IMR-90 (cell line): ENCODE results near the gene TMCO5A. TPM values are rescaled to one million over a fixed set of nuclear protein-coding genes. Genes with fewer than 3 reads are reported as not detected.

Experiments used
- ATAC-seq: fragments of 200-7000 bp; cut with Tn5 transposase; 2 replicates; pipeline ENCODE4 v1.9.1; 2020; ENCODE audit warnings: low read depth, mild to moderate bottlenecking, moderate library complexity
- BruUV-seq: library from RNA; stranded (reverse); fragments of 400-500 nt; replicated peaks from 2 replicates; lab custom pipeline; 2021; lab: Mats Ljungman, UMichigan
- CTCF ChIA-PET: fragments of 300-600 bp; formaldehyde crosslinking; extraction: SDS; loops from one replicate; lab custom pipeline; 2021; ENCODE audit warnings: antibody characterized with exemption; lab: Yijun Ruan, JAX
- POLR2A ChIA-PET: fragments of 300-600 bp; sonication (Branson Sonifier 250); formaldehyde crosslinking; loops from one replicate; lab custom pipeline; 2022; ENCODE audit warnings: antibody characterized with exemption; ENCODE audit not compliant: unreplicated experiment; lab: Charles Lee
- DNase-seq: peaks from one replicate; pipeline ENCODE4 v3.0.0; 2013
- H2AFZ ChIP-seq: replicated peaks from 2 replicates; pipeline ENCODE3; 2013; ENCODE audit warnings: low read length, mild to moderate bottlenecking; ENCODE audit not compliant: poor library complexity
- H2AK5ac ChIP-seq: 2 replicates; pipeline ENCODE4 v1.6.1; 2013; ENCODE audit warnings: low read depth, low read length, inconsistent platforms
- H2AK9ac ChIP-seq: replicated peaks from 2 replicates; pipeline ENCODE3; 2013; ENCODE audit warnings: mild to moderate bottlenecking, low read depth, low read length, moderate library complexity; ENCODE audit not compliant: poor library complexity
- H2BK120ac ChIP-seq: 2 replicates; pipeline ENCODE4 v1.6.1; 2013; ENCODE audit warnings: low read depth, low read length, inconsistent platforms
- H2BK15ac ChIP-seq: 3 replicates; pipeline ENCODE4 v1.6.1; 2013; ENCODE audit warnings: low read depth, low read length, inconsistent platforms
- H2BK20ac ChIP-seq: 2 replicates; pipeline ENCODE4 v1.6.1; 2013; ENCODE audit warnings: low read depth, mild to moderate bottlenecking, inconsistent platforms, low read length, moderate library complexity
- H2BK5ac ChIP-seq: 2 replicates; pipeline ENCODE4 v1.6.1; 2013; ENCODE audit warnings: mild to moderate bottlenecking, low read depth, low read length, inconsistent platforms; ENCODE audit not compliant: poor library complexity, severe bottlenecking
- H3K14ac ChIP-seq: replicated peaks from 2 replicates; pipeline ENCODE4 v1.6.1; 2013; ENCODE audit warnings: low read depth, low read length, inconsistent platforms
- H3K18ac ChIP-seq: 2 replicates; pipeline ENCODE4 v1.6.1; 2013; ENCODE audit warnings: low read depth, low read length, control low read depth
- H3K23ac ChIP-seq: 2 replicates; pipeline ENCODE4 v1.6.1; 2013; ENCODE audit warnings: low read depth, low read length, inconsistent platforms
- H3K27ac ChIP-seq: 2 replicates; pipeline ENCODE4 v1.5.1; 2013; ENCODE audit warnings: mild to moderate bottlenecking, control low read depth, low read length; ENCODE audit not compliant: insufficient read depth
- H3K27me3 ChIP-seq: 2 replicates; pipeline ENCODE4 v1.6.1; 2013; ENCODE audit warnings: low read length; ENCODE audit not compliant: control insufficient read depth, insufficient read depth
- H3K36me3 ChIP-seq: 2 replicates; pipeline ENCODE4 v1.6.1; 2013; ENCODE audit warnings: low read length, mixed read lengths; ENCODE audit not compliant: control insufficient read depth, insufficient read depth
- H3K4ac ChIP-seq: 2 replicates; pipeline ENCODE4 v1.6.1; 2013; ENCODE audit warnings: low read depth, low read length, inconsistent platforms
- H3K4me1 ChIP-seq: 2 replicates; pipeline ENCODE4 v1.6.1; 2013; ENCODE audit warnings: low read length, mixed read lengths; ENCODE audit not compliant: control insufficient read depth, insufficient read depth
- H3K4me2 ChIP-seq: 2 replicates; pipeline ENCODE4 v1.6.1; 2013; ENCODE audit warnings: low read depth, mild to moderate bottlenecking, control low read depth, low read length, moderate library complexity
- H3K4me3 ChIP-seq: 2 replicates; pipeline ENCODE4 v1.5.1; 2013; ENCODE audit warnings: low read depth, mild to moderate bottlenecking, control low read depth, low read length, moderate library complexity; ENCODE audit not compliant: insufficient read depth
- H3K56ac ChIP-seq: 2 replicates; pipeline ENCODE4 v1.6.1; 2013; ENCODE audit warnings: low read length, inconsistent platforms; ENCODE audit not compliant: insufficient read depth; ENCODE audit errors: extremely low read depth
- H3K79me1 ChIP-seq, 2 experiments: 2 replicates each; pipeline ENCODE4 v1.6.1; 2013; ENCODE audit warnings: low read length in 2 of 2, inconsistent platforms in 1 of 2, low read depth in 1 of 2
- H3K9ac ChIP-seq: 2 replicates; pipeline ENCODE4 v1.6.1; 2013; ENCODE audit warnings: low read depth, low read length, control low read depth
- H3K9me1 ChIP-seq: 2 replicates; pipeline ENCODE4 v1.6.1; 2013; ENCODE audit warnings: low read length, inconsistent platforms; ENCODE audit not compliant: insufficient read depth
- H3K9me3 ChIP-seq: 2 replicates; pipeline ENCODE4 v1.6.1; 2013; ENCODE audit warnings: low read length; ENCODE audit not compliant: control insufficient read depth, insufficient read depth
- H4K20me1 ChIP-seq: 2 replicates; pipeline ENCODE4 v1.6.1; 2013; ENCODE audit warnings: low read length, inconsistent platforms; ENCODE audit not compliant: insufficient read depth
- H4K5ac ChIP-seq: 2 replicates; pipeline ENCODE4 v1.6.1; 2013; ENCODE audit warnings: mild to moderate bottlenecking, low read depth, low read length, control low read depth
- H4K8ac ChIP-seq, 2 experiments: 2 replicates each; pipeline ENCODE4 v1.6.1; 2013; ENCODE audit warnings: low read depth in 2 of 2, low read length in 2 of 2, control low read depth in 1 of 2, inconsistent platforms in 1 of 2
- H4K91ac ChIP-seq: 2 replicates; pipeline ENCODE4 v1.6.1; 2013; ENCODE audit warnings: low read depth, low read length, inconsistent platforms; ENCODE audit not compliant: insufficient read depth
- BHLHE40 ChIP-seq: fragments of 150-350 bp; IDR thresholded peaks from 2 replicates; pipeline ENCODE4 v1.6.1; 2016; ENCODE audit warnings: mild to moderate bottlenecking, low read depth, low read length
- CEBPB ChIP-seq: IDR thresholded peaks from 2 replicates; pipeline ENCODE4 v1.6.1; 2012; ENCODE audit warnings: low read depth, low read length, improper control_type of control experiment
- CHD1 ChIP-seq: IDR thresholded peaks from 2 replicates; pipeline ENCODE4 v1.6.1; 2012; ENCODE audit warnings: low read depth, low read length, improper control_type of control experiment
- CTCF ChIP-seq: conservative IDR thresholded peaks from 2 replicates; pipeline ENCODE4 v1.5.1; 2012; ENCODE audit warnings: mild to moderate bottlenecking, low read depth, low read length, improper control_type of control experiment
- FOS ChIP-seq: fragments of 150-350 bp; IDR thresholded peaks from 2 replicates; pipeline ENCODE4 v1.6.1; 2016; ENCODE audit warnings: low read depth, low read length
- MAFK ChIP-seq: IDR thresholded peaks from 2 replicates; pipeline ENCODE4 v1.6.1; 2012; ENCODE audit warnings: low read depth, low read length, improper control_type of control experiment
- MAZ ChIP-seq: IDR thresholded peaks from 2 replicates; pipeline ENCODE4 v1.6.1; 2012; ENCODE audit warnings: low read depth, mild to moderate bottlenecking, low read length, improper control_type of control experiment, moderate library complexity, borderline replicate concordance
- MXI1 ChIP-seq: IDR thresholded peaks from 2 replicates; pipeline ENCODE4 v1.6.1; 2012; ENCODE audit warnings: low read depth, mild to moderate bottlenecking, low read length, moderate library complexity, borderline replicate concordance
- NFE2L2 ChIP-seq: fragments of 150-350 bp; IDR thresholded peaks from 2 replicates; pipeline ENCODE4 v1.6.1; 2016; ENCODE audit warnings: low read depth, mild to moderate bottlenecking, low read length
- POLR2A ChIP-seq: IDR thresholded peaks from 2 replicates; pipeline ENCODE4 v1.6.1; 2012; ENCODE audit warnings: mild to moderate bottlenecking, low read depth, low read length
- RAD21 ChIP-seq: IDR thresholded peaks from 2 replicates; pipeline ENCODE4 v1.6.1; 2012; ENCODE audit warnings: low read length, improper control_type of control experiment
- RCOR1 ChIP-seq: IDR thresholded peaks from 2 replicates; pipeline ENCODE4 v1.6.1; 2012; ENCODE audit warnings: mild to moderate bottlenecking, low read length, improper control_type of control experiment; ENCODE audit not compliant: insufficient replicate concordance
- RFX5 ChIP-seq: IDR thresholded peaks from 2 replicates; pipeline ENCODE4 v1.8.0; 2012; ENCODE audit warnings: low read depth, mild to moderate bottlenecking, low read length, moderate library complexity
- SMC3 ChIP-seq: fragments of 150-350 bp; IDR thresholded peaks from 2 replicates; pipeline ENCODE4 v1.6.1; 2016; ENCODE audit warnings: low read depth, mild to moderate bottlenecking, antibody characterized with exemption, low read length, moderate library complexity
- USF2 ChIP-seq: fragments of 150-350 bp; IDR thresholded peaks from 2 replicates; pipeline ENCODE4 v1.6.1; 2017; ENCODE audit warnings: mild to moderate bottlenecking, antibody characterized with exemption, low read length, low read depth
- WGBS, 2 experiments: methylation state at CpG; one replicate each; pipeline versions ENCODE4 v1.1.5 to v1.1.7; 2013; ENCODE audit warnings: missing lambda C conversion rate in 2 of 2; ENCODE audit not compliant: insufficient read length in 1 of 2; ENCODE audit errors: extremely low coverage in 2 of 2; 5-methylcytosine and 5-hydroxymethylcytosine counted together
- dilution Hi-C: fragments of 300-500 bp; cut with HindIII; formaldehyde crosslinking; loops from one replicate; pipeline ENCODE4 v1.14.3; 2018; ENCODE audit warnings: low sequenced_read_pairs; ENCODE audit not compliant: unreplicated experiment
- in situ Hi-C: fragments of 300-500 bp; cut with MboI; formaldehyde crosslinking; loops from 3 replicates; pipeline ENCODE4 v1.14.3; 2019; ENCODE audit warnings: low sequenced_read_pairs, inconsistent platforms, mixed read lengths
- intact Hi-C: fragments of 100-400 bp; cut with micrococcal nuclease; formaldehyde crosslinking; loops from 2 replicates; pipeline ENCODE4 v1.10.0; 2022
- polyA plus RNA-seq, 3 experiments: library from polyadenylated mRNA; depleted of rRNA; stranded (reverse); fragments of >200 nt; gene quantifications; 2 replicates each; pipeline ENCODE4 v1.2.3, GENCODE V29; 2012; ENCODE audit warnings: low replicate concordance in 1 of 3
- total RNA-seq: library from RNA; depleted of rRNA; stranded (reverse); fragments of >200 nt; gene quantifications from 2 replicates; pipeline ENCODE4 v1.2.3, GENCODE V29; 2012

The TMCO5A gene
- total and polyA plus RNA-seq, 2 of the 4 experiments (the other 2 are of a cell fraction) = not detected

GRCh38 chr15:37891766-37892368 lies 42.6 kb upstream of the TMCO5A start:
- in situ Hi-C loops = loop anchor here (25.0 kb wide), 4 partner anchors 830 to 1655 kb away; no protein-coding TSS in a partner anchor
- TF ChIP-seq RAD21 (peak; percentile 88), RCOR1 (no peak), CEBPB (no peak), MAFK (peak; percentile 26; the same call in 1 of the 2 replicates), NFE2L2 (no peak), USF2 (no peak), CTCF (peak; percentile 88), SMC3 (peak; percentile 71), CHD1 (no peak), RFX5 (no peak), MAZ (no peak), MXI1 (no peak), FOS (no peak), POLR2A (no peak), BHLHE40 (no peak)

More at GRCh38 chr15:37891766-37892368, 42.6 kb upstream of the TMCO5A start:
- Histone ChIP-seq H3K23ac (peak overlapping the region; percentile 20; the same call in 1 of the 2 replicates), H2AK9ac (no peak overlapping the region), H3K27ac (no peak overlapping the region), H3K27me3 (no peaks in the 10 kb centered on the region), H3K18ac (peak overlapping the region; percentile 61), H2BK5ac (no peak overlapping the region), H3K4ac (peak overlapping the region; percentile 64), H3K9ac (no peak overlapping the region), H4K20me1 (no peaks in the 10 kb centered on the region), H2BK15ac (peak overlapping the region; percentile 50; the same call in 2 of the 3 replicates), H2AFZ (peak overlapping the region; percentile 52), H4K5ac (peak overlapping the region; percentile 49; the same call in 1 of the 2 replicates), H3K36me3 (no peaks in the 10 kb centered on the region), H4K8ac (peak overlapping the region; percentile 27 to 87; a peak in 3 of 4 replicates), H3K4me1 (peaks cover 2% of the 10 kb centered on the region; the same call in 1 of the 2 replicates), H3K9me1 (no peaks in the 10 kb centered on the region), H2BK120ac (peak overlapping the region; percentile 70), H3K14ac (peak overlapping the region; percentile 65; the same call in 1 of the 2 replicates), H3K4me2 (peak overlapping the region; percentile 52), H4K91ac (no peak overlapping the region; the same call in 1 of the 2 replicates), H3K79me1 (no peaks in the 10 kb centered on the region), H3K56ac (no peak overlapping the region), H3K4me3 (no peak overlapping the region), H2BK20ac (peak overlapping the region; percentile 76), H2AK5ac (no peak overlapping the region), H3K9me3 (no peaks in the 10 kb centered on the region)
- CTCF ChIA-PET = interaction anchor here (0.5 to 2.3 kb wide), 9 partner anchors 9 to 1008 kb away, joined by 3 to 7 read pairs (median 3); no protein-coding TSS in a partner anchor
- dilution Hi-C loops = no loop called here
- WGBS, 2 experiments = no CpG with 5 or more reads among the region's 4 CpGs
- ATAC-seq = peak; percentile 99
- intact Hi-C loops = no loop called here
- BruUV-seq = no TSS peak
- peak; percentile 70 for DNase-seq
- POLR2A ChIA-PET = no interaction called here
